ENCODE measurements around the gene MKRN2.
"Not testable (repeated sequence)": the region's sequence is repeated elsewhere in the genome, so short reads cannot be mapped to it uniquely, and the experiment has no call there.

The MKRN2 gene

DNA sequence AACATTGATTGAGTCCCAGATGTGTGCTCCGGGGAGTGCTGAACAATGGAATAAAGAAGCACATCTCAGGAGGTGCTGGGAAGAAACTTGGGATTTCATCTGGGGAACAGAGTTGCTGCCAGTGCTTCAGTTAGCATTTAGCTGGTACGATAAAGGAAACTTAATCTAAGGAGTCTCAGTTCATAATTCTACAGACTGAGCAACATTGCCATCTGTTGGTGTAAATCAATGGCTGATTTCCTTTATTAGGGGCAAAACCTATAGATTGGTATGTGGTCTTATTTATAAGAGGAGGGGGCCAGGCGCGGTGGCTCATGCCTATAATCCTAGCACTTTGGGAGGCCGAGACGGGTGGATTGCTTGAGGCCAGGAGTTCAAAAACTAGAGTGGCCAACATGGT, 20.5 kb upstream of the MKRN2 start:
- no peak for DNase-seq (ENCODE audit: low read depth)
- H3K4me3 ChIP-seq (ENCODE audit: low read length), result no peak overlapping the region
- TF ChIP-seq, protein P1, sequence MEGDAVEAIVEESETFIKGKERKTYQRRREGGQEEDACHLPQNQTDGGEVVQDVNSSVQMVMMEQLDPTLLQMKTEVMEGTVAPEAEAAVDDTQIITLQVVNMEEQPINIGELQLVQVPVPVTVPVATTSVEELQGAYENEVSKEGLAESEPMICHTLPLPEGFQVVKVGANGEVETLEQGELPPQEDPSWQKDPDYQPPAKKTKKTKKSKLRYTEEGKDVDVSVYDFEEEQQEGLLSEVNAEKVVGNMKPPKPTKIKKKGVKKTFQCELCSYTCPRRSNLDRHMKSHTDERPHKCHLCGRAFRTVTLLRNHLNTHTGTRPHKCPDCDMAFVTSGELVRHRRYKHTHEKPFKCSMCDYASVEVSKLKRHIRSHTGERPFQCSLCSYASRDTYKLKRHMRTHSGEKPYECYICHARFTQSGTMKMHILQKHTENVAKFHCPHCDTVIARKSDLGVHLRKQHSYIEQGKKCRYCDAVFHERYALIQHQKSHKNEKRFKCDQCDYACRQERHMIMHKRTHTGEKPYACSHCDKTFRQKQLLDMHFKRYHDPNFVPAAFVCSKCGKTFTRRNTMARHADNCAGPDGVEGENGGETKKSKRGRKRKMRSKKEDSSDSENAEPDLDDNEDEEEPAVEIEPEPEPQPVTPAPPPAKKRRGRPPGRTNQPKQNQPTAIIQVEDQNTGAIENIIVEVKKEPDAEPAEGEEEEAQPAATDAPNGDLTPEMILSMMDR (conservative IDR thresholded peaks at IDR 0.05; ENCODE audit: low read length), result peak; percentile 39

DNA sequence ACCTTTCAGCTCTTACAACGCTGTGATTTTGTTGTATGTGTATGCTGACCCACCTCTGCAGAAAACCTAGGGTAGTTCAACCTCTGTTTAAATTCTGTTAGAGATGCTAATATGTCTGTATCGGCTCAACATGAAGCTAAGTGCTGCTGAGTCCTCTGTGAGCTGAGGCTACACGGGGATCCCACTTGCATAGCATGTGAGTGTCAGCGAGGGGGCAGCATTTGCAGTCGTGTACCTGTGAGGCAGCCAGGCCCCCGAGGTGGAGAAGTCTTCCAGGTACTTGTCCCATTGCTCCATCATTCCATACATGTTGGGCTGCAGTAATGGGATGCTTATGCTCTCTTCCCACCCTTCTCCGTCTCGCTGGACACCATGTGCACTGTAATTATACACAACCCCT, 15.3 kb upstream of the MKRN2 start:
- H3K4me3 ChIP-seq (ENCODE audit: low read length), result no peak overlapping the region
- no peak for DNase-seq (ENCODE audit: low read depth)
- TF ChIP-seq, protein P1 (conservative IDR thresholded peaks at IDR 0.05; ENCODE audit: low read length), result peak; percentile 39

DNA sequence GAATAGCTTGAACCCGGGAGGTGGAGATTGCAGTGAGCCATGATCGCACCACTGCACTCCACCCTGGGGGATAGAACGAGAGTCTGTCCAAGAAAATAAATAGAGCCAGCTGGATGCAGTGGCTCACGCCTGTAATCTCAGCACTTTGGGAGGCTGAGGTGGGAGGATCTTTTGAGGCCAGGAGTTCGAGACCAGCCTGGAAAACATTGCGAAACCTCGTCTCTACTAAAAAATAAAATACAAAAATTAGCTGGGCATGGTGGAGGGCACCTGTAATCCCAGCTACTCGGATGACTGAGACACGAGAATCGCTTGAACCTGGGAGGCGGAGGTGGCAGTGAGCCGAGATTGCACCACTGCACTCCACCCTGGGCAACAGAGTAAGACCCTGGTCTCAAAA, 13.4 kb upstream of the MKRN2 start:
- H3K4me3 ChIP-seq (ENCODE audit: low read length); DNase-seq (ENCODE audit: low read depth): not testable (repeated sequence)

DNA sequence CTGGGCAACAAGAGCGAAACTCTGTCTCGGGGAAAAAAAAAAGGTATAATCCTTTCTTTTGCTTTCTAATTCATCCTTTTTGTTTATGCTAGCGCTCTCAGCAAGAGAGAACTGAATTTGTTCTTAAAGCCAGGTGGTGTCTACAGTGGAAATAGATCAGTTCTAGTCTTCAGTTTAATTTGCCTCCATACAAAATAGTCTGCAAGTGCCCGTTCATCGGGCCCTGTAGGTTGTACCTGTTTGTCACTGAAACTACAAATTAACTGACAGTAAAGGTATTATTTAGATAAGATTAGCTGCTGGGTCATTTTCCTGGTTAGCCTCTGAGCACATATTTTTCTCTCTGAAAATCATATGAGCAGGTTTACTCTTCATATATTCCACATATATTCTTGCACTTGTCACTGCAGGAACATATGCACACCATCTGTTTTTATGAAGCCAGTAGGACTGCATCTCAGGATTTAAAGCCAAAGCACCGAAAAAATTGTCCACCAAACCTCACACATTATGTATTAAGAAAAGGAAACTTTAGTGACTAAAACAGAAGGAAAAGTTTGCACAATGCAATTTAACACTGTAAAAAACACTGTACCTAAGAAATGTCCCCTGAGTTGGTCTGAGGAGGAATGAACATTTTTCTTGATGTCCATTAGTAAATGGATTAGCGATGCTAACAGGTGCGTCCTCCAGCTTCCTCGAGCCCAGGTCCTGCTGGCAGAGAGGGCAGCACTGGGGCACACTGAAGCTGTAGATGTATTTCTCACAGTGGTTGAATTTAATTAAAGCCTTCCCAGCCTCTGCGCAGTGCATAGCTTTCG, 12.0 kb upstream of the MKRN2 start:
- DNase-seq (ENCODE audit: low read depth), result no peak
- TF ChIP-seq, protein P1 (conservative IDR thresholded peaks at IDR 0.05; ENCODE audit: low read length), result no peak
- no peak overlapping the region for H3K4me3 ChIP-seq (ENCODE audit: low read length)

DNA sequence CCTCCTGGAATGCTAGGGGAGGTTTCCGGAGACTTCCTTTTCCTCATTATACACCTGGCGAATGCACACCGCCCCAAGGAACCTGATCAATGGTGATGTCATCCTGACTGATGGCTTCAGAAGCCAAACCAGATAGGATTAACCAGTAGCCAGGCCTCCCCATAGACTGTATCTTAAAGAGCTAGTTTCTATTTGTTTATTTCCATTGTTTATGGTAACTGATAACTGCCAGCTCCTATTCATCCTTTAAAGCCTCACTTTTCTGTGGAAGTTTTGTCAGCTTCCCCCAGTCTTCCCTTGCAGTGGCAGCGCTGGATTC, 11.5 kb upstream of the MKRN2 start, which contains the start of gene MKRN2OS:
Gene MKRN2OS (minus strand): TSS at position 27 of the 319 bp plus-strand sequence. CDS start 35 bp downstream, outside the sequence.
- no peak within 1 kb of the TSS for H3K4me3 ChIP-seq (ENCODE audit: low read length)
- no peak for DNase-seq (ENCODE audit: low read depth)
- TF ChIP-seq, protein P1 (conservative IDR thresholded peaks at IDR 0.05; ENCODE audit: low read length), result no peak

DNA sequence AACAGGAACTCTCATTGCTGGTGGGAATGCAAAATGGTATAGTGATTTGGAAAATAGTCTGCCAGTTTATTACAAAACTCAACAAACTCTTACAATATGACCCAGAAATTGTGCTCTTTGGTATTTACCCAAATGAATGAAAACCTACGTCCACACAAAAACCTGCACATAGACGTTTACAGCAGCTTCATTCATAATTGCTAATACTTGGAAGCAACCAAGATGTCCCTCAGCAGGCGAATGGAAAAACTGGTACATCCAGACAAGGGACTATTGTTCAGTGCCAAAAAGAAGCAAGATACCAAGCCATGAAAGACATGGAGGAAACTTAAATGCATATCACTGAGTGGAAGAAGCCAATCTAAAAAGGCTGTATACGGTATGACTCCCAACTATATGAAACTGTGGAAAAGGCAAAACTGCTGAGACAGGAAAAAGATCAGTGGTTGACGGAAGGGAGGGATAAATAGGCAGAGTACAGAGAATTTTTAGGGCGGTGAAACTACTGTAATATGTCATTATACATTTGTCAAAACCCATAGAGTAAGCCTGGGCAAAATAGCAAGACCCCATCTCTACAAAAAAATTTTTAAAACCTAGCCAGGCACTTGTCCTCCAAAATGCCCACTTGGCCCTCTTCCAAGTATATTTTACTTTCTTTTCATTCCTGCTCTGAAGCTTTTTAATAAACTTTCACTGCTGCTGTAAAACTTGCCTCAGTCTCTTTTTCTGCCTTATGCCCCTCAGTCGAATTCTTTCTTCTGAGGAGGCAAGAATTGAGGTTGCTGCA, 6.7 kb upstream of the MKRN2 start:
- no peak overlapping the region for H3K4me3 ChIP-seq (ENCODE audit: low read length)
- DNase-seq (ENCODE audit: low read depth), result no peak
- TF ChIP-seq, protein P1 (conservative IDR thresholded peaks at IDR 0.05; ENCODE audit: low read length), result no peak

DNA sequence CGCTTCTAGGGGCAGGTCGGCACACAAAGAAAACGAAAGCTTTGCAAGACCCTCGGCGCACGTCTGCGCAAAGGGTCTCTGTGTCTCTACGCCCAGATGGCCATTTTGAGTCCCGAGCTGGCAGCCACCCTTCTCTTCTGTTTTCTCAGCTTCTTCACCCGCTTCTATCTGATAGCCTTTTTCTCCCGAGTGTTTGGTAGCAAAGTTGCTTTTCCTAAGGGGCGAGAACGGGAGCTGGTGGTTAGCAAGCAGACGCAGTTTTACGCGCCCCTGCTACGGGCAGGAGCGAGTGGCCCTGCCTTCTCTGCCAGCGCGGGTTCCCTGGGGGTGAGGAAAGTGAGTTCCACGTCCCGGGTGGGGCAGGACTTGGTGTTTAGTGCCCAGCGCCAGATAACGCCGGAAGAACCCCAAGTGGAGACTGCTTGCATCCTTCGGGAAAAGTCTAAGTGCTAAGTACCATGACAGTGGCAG, 2.9 kb upstream of the MKRN2 start:
- peak; percentile 47 for DNase-seq (ENCODE audit: low read depth)
- TF ChIP-seq, protein P1 (conservative IDR thresholded peaks at IDR 0.05; ENCODE audit: low read length), result 0 out of 2 replicates have a peak, but pooled peaks have one; percentile 8
- H3K4me3 ChIP-seq (ENCODE audit: low read length), result peak overlapping the region; percentile 64
